ENCODE measurements around the gene EFCC1. TPM values are rescaled to one million over a fixed set of nuclear protein-coding genes. Genes with fewer than 3 reads are reported as not detected.
A peak's percentile ranks its signal among the peaks of the same experiment; 100 is the strongest.

The EFCC1 gene
- total RNA-seq, 4 donors from 2014 or later, result 0.22 to 2.1 (median 1.9) TPM

- WGBS, 2 donors, result 57 to 68% methylated on average over 19 of the region's 19 CpGs
- no peak for DNase-seq (ENCODE audit: low spot score in 2 of 2)
- TF ChIP-seq POLR2A (IDR thresholded peaks at IDR 0.05), result no peak
- TF ChIP-seq EP300 (IDR thresholded peaks at IDR 0.05), result peak in 1 of 2 donors; percentile 21
- no peak overlapping the region for H3K4me3 ChIP-seq
- H3K4me1 ChIP-seq, result peaks cover 0 to 16% (median 7%) of the 10 kb centered on the region in 4 donors
- H3K27ac ChIP-seq, result peak overlapping the region in 3 of 4 donors; percentile 16 to 54 (median 17)
- H3K9me3 ChIP-seq, result no peaks in the 10 kb centered on the region
- H3K36me3 ChIP-seq, result no peaks in the 10 kb centered on the region
- H3K27me3 ChIP-seq, result no peaks in the 10 kb centered on the region
Observed at GRCh38 chr3:129015388-129016105, 14.4 kb downstream of the EFCC1 start.

- Histone ChIP-seq H3K27ac (peak overlapping the region in 2 of 4 donors; percentile 16 to 54), H3K4me3 (no peak overlapping the region), H3K9me3 (no peaks in the 10 kb centered on the region), H3K4me1 (peaks cover 0 to 16% (median 7%) of the 10 kb centered on the region in 4 donors), H3K27me3 (no peaks in the 10 kb centered on the region), H3K36me3 (no peaks in the 10 kb centered on the region)
- peak in 1 of 5 experiments; percentile 27 for TF ChIP-seq CTCF (IDR thresholded peaks at IDR 0.05)
- no peak for TF ChIP-seq POLR2A (IDR thresholded peaks at IDR 0.05)
- WGBS, 2 donors, result 44 to 53% methylated on average over 3 to 6 of the region's 6 CpGs
- DNase-seq (ENCODE audit: low spot score in 2 of 2), result no peak
Observed at GRCh38 chr3:129016356-129016719, 15.2 kb downstream of the EFCC1 start.

- Histone ChIP-seq H3K27ac (peak overlapping the region in 2 of 4 donors; percentile 24 to 54), H3K4me1 (peaks cover 0 to 16% (median 7%) of the 10 kb centered on the region in 4 donors), H3K4me3 (no peak overlapping the region), H3K9me3 (no peaks in the 10 kb centered on the region), H3K27me3 (no peaks in the 10 kb centered on the region), H3K36me3 (no peaks in the 10 kb centered on the region)
- DNase-seq (ENCODE audit: low spot score in 2 of 2), result no peak
- 74 to 83% methylated on average over 14 of the region's 14 CpGs for WGBS, 2 donors
- TF ChIP-seq CTCF (IDR thresholded peaks at IDR 0.05) (no peak), POLR2A (IDR thresholded peaks at IDR 0.05) (no peak), EP300 (IDR thresholded peaks at IDR 0.05) (no peak)
Observed at GRCh38 chr3:129016720-129017483, 15.8 kb downstream of the EFCC1 start.

GRCh38 chr3:129017484-129017899 is 16.4 kb downstream of the EFCC1 start:
- TF ChIP-seq CTCF (IDR thresholded peaks at IDR 0.05), result no peak
- no peak for TF ChIP-seq POLR2A (IDR thresholded peaks at IDR 0.05)
- no peak for TF ChIP-seq EP300 (IDR thresholded peaks at IDR 0.05)
- WGBS, 2 donors, result 50 to 51% methylated on average over 7 of the region's 7 CpGs
- no peaks in the 10 kb centered on the region for H3K27me3 ChIP-seq
- peak overlapping the region in 2 of 4 donors; percentile 22 to 24 for H3K27ac ChIP-seq
- peaks cover 0 to 19% (median 7%) of the 10 kb centered on the region in 4 donors for H3K4me1 ChIP-seq
- no peaks in the 10 kb centered on the region for H3K36me3 ChIP-seq
- DNase-seq (ENCODE audit: low spot score in 2 of 2), result no peak
- no peaks in the 10 kb centered on the region for H3K9me3 ChIP-seq
- H3K4me3 ChIP-seq, result no peak overlapping the region

GRCh38 chr3:129018271-129018670 is 17.2 kb downstream of the EFCC1 start:
- no peak overlapping the region for H3K27ac ChIP-seq
- no peaks in the 10 kb centered on the region for H3K9me3 ChIP-seq
- H3K4me3 ChIP-seq, result no peak overlapping the region
- DNase-seq (ENCODE audit: low spot score in 2 of 2), result no peak
- 59 to 67% methylated on average over 2 of the region's 2 CpGs for WGBS, 2 donors
- H3K36me3 ChIP-seq, result no peaks in the 10 kb centered on the region
- H3K27me3 ChIP-seq, result no peaks in the 10 kb centered on the region
- peaks cover 0 to 21% (median 7%) of the 10 kb centered on the region in 4 donors for H3K4me1 ChIP-seq
- TF ChIP-seq EP300 (IDR thresholded peaks at IDR 0.05) (no peak), POLR2A (IDR thresholded peaks at IDR 0.05) (no peak), CTCF (IDR thresholded peaks at IDR 0.05) (no peak)

Data from tibial nerve (tissue), 4 donors.